Tibial nerve (tissue), 3 donors: ENCODE results near the gene DTNB.

Experiments used
- CTCF ChIP-seq, 5 experiments: fragments of 200-600 bp in 3 of 5; fragments of 450-650 bp in 2 of 5; sonication (generic) in 3 of 5; IDR thresholded peaks; one replicate each; pipeline ENCODE4 v1.5.1; 2016 to 2019; ENCODE audit warnings: antibody characterized with exemption in 5 of 5, mild to moderate bottlenecking in 3 of 5, moderate library complexity in 2 of 5
- POLR2A ChIP-seq, 2 donors: fragments of 450-650 bp; IDR thresholded peaks; one replicate each; pipeline ENCODE4 v1.6.1; 2017; ENCODE audit warnings: antibody characterized with exemption in 2 of 2, mild to moderate bottlenecking in 2 of 2, moderate library complexity in 2 of 2

- TF ChIP-seq CTCF (IDR thresholded peaks at IDR 0.05) (no peak), POLR2A (IDR thresholded peaks at IDR 0.05) (no peak)
These were observed 643 bp upstream of the DTNB start for GRCh38 chr2:25674077-25674362.
